RKO (cell line): Measurements from ENCODE around the gene BTN1A1.
A peak's percentile ranks its signal among the peaks of the same experiment; 100 is the strongest.
"Not testable (repeated sequence)": the region's sequence is repeated elsewhere in the genome, so short reads cannot be mapped to it uniquely, and the experiment has no call there.

ENCODE experiments used
- DNase-seq: peaks from one replicate; pipeline ENCODE4 v3.0.0-alpha.2; 2016; ENCODE audit warnings: low spot score

Gene BTN1A1

DNA sequence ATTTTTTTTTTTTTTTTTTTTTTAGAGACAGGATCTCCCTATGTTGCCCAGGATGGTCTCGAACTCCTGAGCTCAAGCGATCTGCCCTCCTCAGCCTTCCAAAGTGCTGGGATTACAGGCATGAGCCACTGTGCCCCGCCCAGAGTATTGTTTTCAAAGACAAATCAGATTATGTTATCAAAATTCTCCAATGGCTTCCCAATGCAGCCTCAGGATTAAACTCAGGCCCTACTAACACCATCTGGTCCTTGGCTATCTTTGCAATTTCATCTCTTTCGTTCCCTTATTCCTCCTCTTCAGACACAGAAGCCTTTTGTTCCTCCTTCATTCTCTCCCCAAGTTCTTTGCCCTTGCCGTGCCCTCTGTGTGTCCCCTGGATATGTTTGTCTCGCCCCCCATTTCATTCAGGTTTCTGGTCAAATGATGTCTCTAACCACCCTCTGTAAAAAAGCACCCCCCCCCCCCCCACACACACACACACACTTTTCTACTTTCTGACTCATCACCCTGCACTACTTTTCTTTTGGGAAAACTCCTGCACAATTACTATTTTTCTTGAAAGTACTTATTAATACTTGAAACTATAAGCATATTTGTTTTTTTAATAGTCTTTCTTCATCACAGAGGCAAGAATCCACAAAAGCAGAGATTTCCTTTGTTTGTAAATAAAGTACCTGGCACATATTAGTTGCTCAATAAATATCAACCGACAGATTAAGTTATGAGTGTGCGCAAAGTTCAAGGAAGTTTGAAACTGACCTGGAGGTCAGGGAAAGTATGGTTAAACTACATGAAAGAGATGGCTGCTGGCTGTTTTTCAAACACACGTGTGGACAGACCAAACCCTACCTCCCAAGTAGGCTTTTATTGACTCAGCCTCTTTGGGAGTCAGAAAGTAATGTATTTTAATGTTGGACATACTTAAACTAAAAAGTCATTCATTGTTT is 16.7 kb downstream of the BTN1A1 start:
- DNase-seq = no peak

DNA sequence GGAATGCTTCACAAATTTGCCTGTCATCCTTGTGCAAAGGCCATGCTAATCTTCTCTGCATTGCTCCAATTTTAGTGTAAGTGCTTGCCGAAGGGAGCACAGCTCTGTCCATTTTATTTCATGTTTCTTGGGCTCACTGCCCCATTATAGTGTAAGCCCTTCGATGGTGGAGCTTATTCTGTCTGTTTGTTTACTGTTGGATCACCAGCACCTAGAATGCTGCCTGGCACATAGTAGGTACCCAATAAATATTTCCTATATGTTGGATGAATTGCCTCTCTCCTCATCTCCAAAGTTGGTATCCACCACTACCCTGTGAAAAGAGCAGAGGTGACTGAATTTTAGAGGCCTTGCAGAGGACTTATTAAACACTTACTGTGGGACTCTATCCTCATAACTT is 19.3 kb downstream of the BTN1A1 start:
- DNase-seq = no peak

DNA sequence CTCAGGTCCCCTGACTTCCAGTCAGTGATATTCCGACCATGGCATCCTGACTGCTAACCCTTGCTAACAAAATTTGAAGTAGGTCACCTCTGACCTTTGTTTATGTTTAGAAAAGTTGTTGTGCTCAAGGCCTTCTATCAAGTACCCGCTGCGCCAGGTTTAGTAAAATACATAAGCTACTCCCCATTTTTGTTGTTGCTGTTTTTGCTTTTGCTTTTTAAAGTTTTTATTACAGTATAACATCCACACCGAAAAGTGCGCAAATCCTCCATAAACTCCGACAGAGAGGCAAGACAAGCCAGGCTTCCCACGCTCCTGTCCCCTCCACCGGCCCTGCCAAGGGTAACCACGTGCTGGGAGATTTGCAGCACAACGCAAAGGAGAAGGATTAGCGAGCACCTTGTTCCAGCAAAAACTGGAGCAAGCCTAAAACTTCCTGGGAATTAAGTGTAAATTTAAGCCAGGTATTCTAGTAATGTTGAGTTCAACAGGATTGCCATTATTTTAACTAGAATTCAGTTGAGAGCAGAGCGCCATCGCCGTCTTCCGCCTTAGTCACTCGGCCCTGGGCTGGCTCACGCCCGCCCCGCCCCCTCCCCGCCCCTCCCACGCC is 20.2 kb downstream of the BTN1A1 start:
- DNase-seq = no peak

DNA sequence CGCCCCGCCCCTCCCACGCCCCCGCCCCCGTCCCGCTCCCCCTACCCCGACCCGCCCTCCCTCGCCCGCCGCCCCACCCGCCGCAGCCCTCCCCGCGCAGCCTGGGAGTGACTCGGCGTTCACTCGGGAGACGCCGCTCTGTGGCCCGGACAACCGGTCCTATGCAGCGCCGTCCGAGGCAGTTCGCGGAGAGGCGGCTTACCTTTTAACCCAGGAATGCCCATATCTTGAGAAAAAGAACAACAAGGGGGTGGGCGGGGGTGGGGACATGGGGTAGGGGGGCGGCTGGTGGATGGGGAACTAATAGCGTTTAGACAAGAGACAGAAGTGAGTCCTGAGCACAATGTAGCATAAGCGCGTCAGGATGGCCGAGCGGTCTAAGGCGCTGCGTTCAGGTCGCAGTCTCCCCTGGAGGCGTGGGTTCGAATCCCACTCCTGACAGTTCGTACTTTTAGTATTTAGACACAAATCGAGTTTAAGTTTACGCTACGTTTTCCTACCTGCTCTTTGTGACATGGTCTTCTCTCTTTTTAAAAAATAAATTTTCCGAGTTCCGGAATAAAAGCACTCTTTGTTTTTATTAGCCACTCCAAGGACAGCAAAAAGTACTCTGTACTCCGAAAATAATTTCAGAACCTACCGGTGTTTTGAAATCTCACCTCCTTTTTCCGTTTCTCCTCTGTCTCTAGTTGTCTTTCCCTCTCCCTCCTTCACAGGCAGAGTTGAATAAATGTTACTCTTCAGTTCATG is 20.9 kb downstream of the BTN1A1 start:
- DNase-seq = peak; percentile 85

DNA sequence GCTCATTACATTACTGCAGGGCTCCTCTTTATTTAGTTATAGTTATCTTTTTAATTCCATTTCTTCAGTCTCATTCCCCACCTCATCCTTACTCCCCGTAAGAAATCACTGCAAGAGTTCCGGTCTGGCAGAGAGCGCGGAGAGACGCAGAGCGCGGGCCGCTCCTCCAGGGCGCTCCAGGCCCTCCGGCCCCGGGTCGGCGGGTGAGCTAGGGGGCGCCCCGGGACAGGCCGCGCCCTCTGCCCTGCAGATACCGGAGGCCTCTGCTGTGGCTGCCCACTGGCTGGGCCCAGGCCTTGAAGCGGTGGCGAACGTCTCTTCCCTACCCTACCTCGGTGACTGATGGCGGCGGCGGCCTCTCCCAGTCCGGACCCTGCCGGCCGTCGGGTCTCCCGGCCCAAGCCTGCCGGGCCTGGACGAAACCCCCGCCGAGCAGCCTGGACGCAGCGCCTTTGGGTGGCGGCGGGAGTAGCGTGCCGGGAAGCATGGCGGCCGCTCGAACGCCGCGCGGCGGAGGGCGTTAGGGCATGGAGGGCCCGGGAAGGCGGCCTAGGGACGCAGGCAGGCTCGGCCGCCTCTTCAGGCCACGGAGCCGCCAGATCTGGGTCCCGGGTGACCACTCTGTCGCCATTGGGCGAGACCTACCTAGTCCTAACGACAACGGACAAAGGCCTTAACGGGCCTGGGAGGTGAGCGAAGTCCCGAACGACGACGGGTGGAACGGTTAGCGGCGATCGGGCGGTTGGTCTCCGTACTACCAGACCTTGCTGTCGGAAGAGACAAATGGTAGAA is 21.7 kb downstream of the BTN1A1 start:
- DNase-seq = no peak

DNA sequence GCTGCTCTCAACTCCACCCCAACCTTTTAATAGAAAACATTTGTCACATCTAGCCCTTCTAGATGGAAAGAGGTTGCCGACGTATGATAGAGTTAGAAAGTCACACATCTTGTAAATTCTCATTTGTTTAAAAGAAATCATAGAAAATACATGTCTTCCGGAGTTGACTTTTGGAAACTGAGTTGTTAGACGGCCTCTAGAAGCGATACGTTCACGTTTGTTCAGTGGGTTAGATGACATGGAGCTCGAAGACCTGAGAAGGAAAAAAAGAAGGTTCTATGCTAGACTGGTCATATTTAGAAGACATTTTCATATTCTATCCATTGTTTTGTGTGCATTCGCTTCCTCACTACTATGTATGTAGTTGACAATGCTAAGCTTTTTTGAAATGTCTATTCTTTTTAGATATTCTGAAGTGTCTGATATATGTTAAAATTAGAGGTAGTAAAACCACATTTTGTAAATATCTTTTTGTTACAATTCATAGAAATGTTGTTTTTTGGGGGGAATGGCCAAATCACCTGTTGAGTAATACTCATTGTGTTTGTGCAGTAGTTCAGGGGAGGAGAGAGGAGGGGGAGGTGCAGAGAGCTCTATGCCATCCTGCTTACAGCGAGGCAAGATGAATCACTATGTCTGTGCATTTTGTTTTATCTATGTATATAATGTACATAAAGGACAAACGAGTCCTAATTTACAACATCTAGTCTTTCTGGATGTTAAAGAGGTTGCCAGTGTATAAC is 22.6 kb downstream of the BTN1A1 start:
- DNase-seq = not testable (repeated sequence)

DNA sequence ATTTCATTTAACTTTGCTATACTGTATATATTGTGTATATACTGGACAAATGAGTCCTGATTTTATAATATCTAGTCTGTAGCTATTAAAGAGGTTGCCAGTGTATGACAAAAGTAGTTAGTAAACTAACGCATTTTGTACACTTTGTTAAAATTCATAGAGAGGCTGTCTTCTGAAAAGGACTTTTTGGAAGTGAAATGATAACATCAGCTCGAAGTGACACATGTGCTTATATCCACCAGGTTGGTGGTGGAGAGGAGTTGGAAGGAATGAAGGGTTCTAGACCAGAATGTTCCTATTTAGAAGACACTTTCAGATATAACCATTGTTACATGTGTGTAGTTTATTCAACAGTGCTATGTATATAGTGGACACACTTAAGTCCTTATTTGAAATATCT is 24.2 kb downstream of the BTN1A1 start:
- DNase-seq = not testable (repeated sequence)

DNA sequence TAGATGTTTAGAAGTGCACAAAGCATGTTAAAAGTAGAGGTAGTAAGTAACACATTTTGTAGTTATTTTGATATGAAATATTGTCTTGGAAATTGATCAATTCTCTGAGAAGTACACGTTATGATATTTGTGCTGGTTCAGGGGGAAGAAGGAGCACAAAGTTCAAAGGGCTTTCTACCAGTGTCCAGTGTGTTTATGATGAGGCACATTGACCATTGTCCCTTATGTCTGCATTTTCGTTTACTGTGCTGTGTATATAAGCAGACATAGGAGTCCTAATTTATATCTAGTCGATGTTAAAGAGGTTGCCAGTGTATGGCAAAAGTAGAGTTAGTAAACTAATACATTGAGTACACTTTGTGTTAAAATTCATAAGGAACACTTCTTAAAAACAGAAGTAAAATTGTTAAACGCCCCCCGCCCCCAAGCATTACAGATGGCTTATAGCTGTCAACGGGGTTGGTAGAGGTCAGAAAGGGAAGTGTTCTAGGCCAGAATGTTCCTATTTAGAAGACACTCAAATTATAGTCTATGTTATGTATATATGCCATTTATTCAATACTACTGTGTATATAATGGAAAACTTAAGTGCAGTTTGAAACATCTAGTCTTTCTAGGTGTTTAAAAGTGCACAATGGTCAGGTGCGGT is 24.7 kb downstream of the BTN1A1 start:
- no peak for DNase-seq

DNA sequence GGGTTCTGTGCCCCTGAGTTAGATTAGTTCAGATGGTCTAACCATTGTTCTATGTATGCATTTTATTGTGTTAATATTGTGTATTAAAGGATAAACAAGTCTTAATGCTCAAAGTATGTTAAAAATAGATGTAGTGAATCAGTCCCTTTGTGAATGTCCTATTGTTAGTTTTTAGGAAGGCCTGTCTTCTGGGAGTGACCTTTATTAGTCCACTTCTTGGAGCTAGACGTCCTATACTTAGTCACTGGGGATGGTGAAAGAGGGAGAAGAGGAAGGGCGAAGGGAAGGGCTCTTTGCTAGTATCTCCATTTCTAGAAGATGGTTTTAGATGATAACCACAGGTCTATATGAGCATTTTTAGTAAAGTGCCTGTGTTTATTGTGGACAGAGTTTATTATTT is 25.7 kb downstream of the BTN1A1 start:
- DNase-seq = no peak

DNA sequence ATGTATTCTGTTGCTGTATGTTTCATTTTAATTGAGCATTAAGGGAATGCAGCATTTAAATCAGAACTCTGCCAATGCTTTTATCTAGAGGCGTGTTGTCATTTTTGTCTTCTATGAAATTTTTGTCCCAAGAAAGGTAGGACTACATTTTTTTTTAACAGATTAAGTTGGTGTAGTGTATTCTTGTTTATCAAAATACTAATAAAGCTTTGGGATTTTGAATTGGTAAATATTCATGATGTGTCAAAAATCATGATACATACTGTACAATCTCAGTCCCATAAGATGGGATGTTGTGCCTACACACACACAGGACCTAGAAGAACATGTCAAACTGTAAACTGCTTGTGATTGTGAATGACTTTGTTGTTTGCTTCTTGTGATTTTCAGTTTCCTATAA is 26.8 kb downstream of the BTN1A1 start:
- no peak for DNase-seq

DNA sequence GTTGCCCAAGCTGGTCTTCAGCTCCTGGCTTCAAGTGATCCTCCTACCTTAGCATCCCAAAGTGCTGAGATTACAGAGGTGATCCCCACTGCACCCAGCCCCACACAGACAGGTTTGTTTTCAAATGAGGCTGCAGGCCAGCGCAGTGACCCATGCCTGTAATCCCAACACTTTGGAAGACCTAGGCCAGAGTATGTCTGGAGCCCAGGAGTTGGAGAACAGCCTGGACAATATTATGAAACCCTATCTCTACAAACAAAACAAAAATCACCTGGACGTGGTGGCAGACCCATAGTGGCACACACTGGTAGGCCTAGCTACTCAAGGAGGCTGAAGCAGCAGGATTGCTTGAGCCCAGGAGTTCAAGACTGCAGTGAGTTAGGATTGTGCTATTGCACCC is 30.1 kb downstream of the BTN1A1 start:
- no peak for DNase-seq

DNA sequence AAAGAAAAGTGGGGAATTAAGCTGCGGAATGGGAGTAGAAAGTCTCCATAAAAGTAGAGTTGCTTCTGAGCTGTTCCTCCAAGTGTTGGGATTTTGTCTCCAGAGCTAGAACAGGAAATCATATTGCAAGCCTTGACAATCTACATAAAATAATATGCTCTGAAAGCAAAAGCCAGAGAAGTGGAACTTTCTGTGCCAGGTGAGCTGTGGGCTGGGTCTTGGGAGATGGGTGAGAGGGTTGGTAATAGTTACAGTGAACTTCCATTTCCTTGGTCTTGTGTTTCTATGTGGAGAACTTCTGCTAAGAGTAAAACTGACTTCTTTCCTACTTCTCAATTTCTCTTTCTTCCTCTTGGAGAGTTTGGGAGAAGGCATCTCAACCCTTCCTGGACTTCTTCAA is 31.8 kb downstream of the BTN1A1 start:
- no peak for DNase-seq

DNA sequence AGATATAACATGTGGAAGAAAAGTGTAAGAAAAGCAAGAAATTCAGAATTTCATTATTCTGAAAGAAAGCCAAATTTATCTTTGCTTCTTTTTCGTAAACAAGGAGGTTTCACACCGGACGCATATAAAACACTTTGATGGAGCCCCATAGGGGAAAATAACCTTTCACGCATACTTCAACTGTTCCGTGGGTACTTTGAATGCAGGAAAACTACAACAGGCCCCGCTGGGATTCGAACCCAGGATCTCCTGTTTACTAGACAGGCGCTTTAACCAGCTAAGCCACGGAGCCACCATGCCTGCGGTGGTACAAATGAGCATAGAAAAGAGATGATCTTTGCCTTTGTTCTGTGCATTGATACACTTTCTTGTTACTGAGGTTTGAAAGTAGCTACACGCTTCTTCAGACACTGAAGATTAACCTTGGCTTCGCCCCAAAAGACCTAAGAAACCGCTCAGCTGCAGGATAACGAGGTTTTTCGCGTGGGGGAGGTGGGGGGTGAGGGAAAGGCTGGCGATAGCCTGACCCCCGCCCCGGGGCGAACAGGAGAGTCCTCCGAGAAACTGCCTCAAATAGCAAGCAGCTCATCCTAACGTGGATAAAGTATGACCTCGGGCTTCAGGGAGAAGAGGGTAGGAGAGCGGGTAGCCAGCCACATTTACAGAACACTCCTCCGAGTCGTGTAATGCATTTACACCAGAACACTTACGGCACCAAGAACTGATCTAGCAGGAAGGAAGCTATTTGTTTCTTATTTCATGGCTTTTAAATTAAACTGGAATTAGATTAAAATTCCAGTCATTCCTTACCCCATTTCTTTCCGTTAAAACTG is 32.8 kb downstream of the BTN1A1 start:
- peak; percentile 91 for DNase-seq

DNA sequence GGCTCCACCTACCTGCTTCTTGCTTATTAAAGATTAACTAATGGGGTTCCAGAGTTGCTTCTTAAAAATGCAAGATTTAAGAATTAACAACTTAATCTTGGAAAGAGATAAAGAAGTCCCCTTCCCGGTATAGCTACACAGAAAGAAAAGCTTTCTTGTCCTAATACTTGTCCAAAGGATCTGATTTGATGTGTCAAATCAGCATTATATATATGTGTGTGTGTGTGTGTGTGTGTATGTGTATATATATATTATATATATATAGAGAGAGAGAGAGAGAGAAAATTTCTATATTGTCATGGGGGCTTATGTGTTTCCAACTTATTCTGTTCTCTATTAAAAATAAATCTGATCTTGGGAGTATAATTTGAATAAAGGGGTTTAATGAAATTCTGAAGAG is 33.4 kb downstream of the BTN1A1 start:
- DNase-seq = no peak

DNA sequence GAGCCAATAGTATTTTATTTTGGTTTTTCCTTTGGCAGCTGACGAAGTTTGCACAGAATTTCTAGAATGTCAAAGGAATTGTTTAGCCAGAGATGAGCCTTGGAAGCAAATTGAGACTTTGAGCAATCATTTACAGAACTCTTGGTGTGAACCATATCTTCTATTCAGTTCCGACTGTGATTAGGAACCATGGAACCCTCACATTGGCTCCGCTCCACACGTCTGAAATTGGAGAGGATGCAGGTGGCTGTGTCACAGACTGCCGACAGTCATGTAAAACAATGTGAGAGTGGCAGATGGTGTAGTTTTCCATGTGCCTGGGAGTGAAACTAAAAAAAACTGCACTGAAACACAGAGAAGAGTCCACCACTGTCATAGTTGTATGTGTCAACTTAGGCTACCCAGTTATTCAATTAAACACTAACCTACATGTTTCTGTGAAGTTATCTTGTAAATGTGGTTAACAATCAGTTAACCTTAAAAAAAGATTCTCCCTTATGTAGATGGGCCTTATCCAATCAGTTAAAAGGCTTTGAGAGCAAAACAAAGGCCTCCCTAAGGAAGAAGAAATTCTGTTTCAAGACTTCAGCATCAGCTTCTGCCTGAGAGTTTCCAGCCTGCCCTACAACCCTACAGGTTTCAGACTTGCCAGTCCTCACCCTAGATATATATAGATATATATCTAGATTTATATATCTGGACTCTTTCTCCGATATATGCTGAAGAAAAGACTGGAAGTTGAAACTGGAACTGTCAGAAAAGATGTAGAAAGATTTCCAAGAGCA is 34.8 kb downstream of the BTN1A1 start:
- no peak for DNase-seq

DNA sequence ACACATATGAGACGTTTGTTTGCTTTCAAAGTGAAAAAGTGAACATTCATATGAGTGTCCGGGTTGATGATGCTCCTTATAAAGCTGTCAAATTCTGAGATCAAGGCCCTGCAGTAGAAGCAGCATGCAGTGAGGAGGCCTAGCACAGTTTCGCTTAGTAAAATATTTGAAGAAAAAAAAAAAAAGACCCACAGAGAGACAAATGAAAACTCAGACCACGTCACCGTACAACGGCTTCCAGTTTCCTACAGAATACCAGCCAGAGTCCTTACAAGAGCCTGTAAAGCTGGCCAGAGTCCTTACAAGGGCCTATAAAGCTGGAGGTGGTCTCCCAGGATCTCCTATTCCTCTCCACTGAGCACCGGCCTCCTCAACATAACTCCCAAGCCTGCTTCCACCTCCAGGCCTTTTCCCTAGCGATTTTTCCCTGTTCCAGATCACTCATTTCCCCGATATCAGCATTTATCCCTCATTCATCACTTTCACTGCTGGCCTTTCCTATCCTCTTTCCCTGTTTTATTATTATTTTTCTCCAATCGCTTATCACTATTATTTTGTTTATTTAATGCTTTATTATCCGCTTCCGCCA is 36.6 kb downstream of the BTN1A1 start:
- peak; percentile 76 for DNase-seq

DNA sequence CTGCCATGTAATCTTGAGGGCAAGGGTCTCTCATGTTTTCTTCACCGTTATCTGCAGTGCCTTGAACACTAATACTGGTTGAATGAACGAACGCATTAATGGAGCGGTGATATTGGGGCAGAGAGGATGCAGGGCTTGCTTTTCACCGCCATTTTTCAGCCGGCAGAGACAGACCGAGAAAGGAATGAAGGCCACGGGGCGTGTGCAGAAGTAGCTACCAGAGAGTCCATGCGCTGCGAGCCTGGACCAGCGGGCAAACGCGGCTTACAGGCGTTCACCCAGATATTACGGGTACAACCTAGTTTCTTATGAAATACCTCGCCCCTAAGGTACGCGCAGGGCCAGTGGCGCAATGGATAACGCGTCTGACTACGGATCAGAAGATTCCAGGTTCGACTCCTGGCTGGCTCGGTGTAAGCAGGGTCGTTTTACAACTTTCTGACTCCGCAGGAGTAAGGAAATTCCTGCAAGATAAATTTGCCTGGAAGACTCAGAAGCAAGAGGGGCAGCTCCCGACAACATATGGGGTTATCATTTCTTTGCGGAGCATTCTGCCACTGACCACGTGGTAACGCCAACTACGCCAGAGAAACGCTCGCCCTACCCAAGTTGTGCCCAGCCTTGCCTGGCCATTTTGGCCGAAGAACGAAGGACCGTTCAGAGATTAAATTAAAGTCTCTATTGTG is 37.2 kb downstream of the BTN1A1 start:
- DNase-seq = peak; percentile 95
